Neural cell (in vitro differentiated cells): ENCODE measurements around the gene OR52E6. TPM values are rescaled to one million over a fixed set of nuclear protein-coding genes. Genes with fewer than 3 reads are reported as not detected.

Experiments used
- H2AFZ ChIP-seq: fragments of 200-600, 300-800 bp; sonication (generic), shearing (Covaris generic); 2 replicates; pipeline ENCODE4 v1.6.0; 2014; ENCODE audit warnings: low read depth, mild to moderate bottlenecking, antibody characterized with exemption, low read length, moderate library complexity
- H3F3A ChIP-seq: fragments of 200-600 bp; shearing (Covaris generic); 2 replicates; pipeline ENCODE4 v1.6.1; 2016; ENCODE audit warnings: mild to moderate bottlenecking, moderate library complexity, mixed read lengths, antibody characterized with exemption, low read length; ENCODE audit not compliant: insufficient read depth, poor library complexity, severe bottlenecking
- H3K27ac ChIP-seq: fragments of 200-600, 300-800 bp; sonication (generic), shearing (Covaris generic); 2 replicates; pipeline ENCODE4 v1.5.1; 2014; ENCODE audit warnings: mild to moderate bottlenecking, low read length, moderate library complexity
- H3K27me3 ChIP-seq: fragments of 300-800, 200-600 bp; sonication (generic), shearing (Covaris generic); 2 replicates; pipeline ENCODE4 v1.6.0; 2014; ENCODE audit warnings: mild to moderate bottlenecking, low read depth, low read length, moderate library complexity; ENCODE audit not compliant: insufficient read depth
- H3K36me3 ChIP-seq: fragments of 300-800, 200-600 bp; sonication (generic), shearing (Covaris generic); 2 replicates; pipeline ENCODE4 v1.5.1; 2014; ENCODE audit warnings: mild to moderate bottlenecking, antibody characterized with exemption, low read length, moderate library complexity; ENCODE audit not compliant: insufficient read depth
- H3K4me2 ChIP-seq: fragments of 300-800, 200-600 bp; sonication (generic), shearing (Covaris generic); 2 replicates; pipeline ENCODE4 v1.6.0; 2014; ENCODE audit warnings: mild to moderate bottlenecking, low read length
- H3K4me3 ChIP-seq: fragments of 300-800, 200-600 bp; sonication (generic), shearing (Covaris generic); 2 replicates; pipeline ENCODE4 v1.5.1; 2014; ENCODE audit warnings: mild to moderate bottlenecking, low read length, moderate library complexity
- H3K79me2 ChIP-seq: fragments of 200-600 bp; shearing (Covaris generic); replicated peaks from 2 replicates; pipeline ENCODE4 v1.6.0; 2014; ENCODE audit warnings: mild to moderate bottlenecking, low read length, moderate library complexity; ENCODE audit not compliant: insufficient read depth
- H3K9ac ChIP-seq: fragments of 300-800, 200-600 bp; sonication (generic), shearing (Covaris generic); 2 replicates; pipeline ENCODE4 v1.6.1; 2016; ENCODE audit warnings: mild to moderate bottlenecking, low read length, mixed read lengths
- H3K9me2 ChIP-seq: fragments of 200-600 bp; shearing (Covaris generic); 2 replicates; pipeline ENCODE4 v1.6.1; 2016; ENCODE audit warnings: mild to moderate bottlenecking, low read length, mixed read lengths; ENCODE audit not compliant: insufficient read depth
- H3K9me3 ChIP-seq: fragments of 200-600, 300-800 bp; sonication (generic), shearing (Covaris generic); 2 replicates; pipeline ENCODE4 v1.6.1; 2016; ENCODE audit warnings: mild to moderate bottlenecking, mixed run types, low read length, moderate library complexity, mixed read lengths
- H4K20me1 ChIP-seq: fragments of 200-600 bp; shearing (Covaris generic); 2 replicates; pipeline ENCODE4 v1.6.1; 2016; ENCODE audit warnings: mild to moderate bottlenecking, mixed run types; ENCODE audit not compliant: insufficient read depth
- CTCF ChIP-seq: fragments of 450-650 bp; IDR thresholded peaks from 2 replicates; pipeline ENCODE4 v1.5.1; 2014; ENCODE audit warnings: antibody characterized with exemption, mild to moderate bottlenecking, moderate library complexity; ENCODE audit not compliant: poor library complexity, severe bottlenecking
- EP300 ChIP-seq: fragments of 450-650 bp; conservative IDR thresholded peaks from 2 replicates; pipeline ENCODE4 v1.6.1; 2014; ENCODE audit warnings: antibody characterized with exemption, mild to moderate bottlenecking, moderate library complexity; ENCODE audit not compliant: poor library complexity, severe bottlenecking
- EZH2 ChIP-seq: fragments of 200-600, 300-800 bp; shearing (Covaris generic), sonication (generic); IDR thresholded peaks from 2 replicates; pipeline ENCODE4 v1.6.1; 2014; ENCODE audit warnings: antibody characterized with exemption, low read length, borderline replicate concordance, mild to moderate bottlenecking; ENCODE audit not compliant: insufficient read depth, poor library complexity, severe bottlenecking
- MXI1 ChIP-seq: fragments of 450-650 bp; conservative IDR thresholded peaks from 2 replicates; pipeline ENCODE4 v1.6.1; 2014; ENCODE audit warnings: antibody characterized with exemption, mild to moderate bottlenecking; ENCODE audit not compliant: poor library complexity, severe bottlenecking
- POLR2AphosphoS5 ChIP-seq: IDR thresholded peaks from 2 replicates; pipeline ENCODE4 v1.6.1; 2012
- RAD21 ChIP-seq: fragments of 450-650 bp; conservative IDR thresholded peaks from 2 replicates; pipeline ENCODE4 v1.6.1; 2014; ENCODE audit warnings: antibody characterized with exemption, mild to moderate bottlenecking, moderate library complexity
- REST ChIP-seq: IDR thresholded peaks from 2 replicates; pipeline ENCODE4 v1.6.1; 2012; ENCODE audit warnings: borderline replicate concordance
- SMC3 ChIP-seq: fragments of 450-650 bp; conservative IDR thresholded peaks from 2 replicates; pipeline ENCODE4 v1.6.1; 2014; ENCODE audit warnings: antibody characterized with exemption, mild to moderate bottlenecking, moderate library complexity; ENCODE audit not compliant: poor library complexity
- polyA plus RNA-seq: library from polyadenylated mRNA; depleted of rRNA; stranded (reverse); fragments of >200 nt; gene quantifications from 2 replicates; pipeline ENCODE4 v1.2.3, GENCODE V29; 2014

OR52E6 gene
- polyA plus RNA-seq, 1 donor from 2014 or later, result not detected

- Histone ChIP-seq H3K9ac (no peak overlapping the region), H3K36me3 (no peaks in the 10 kb centered on the region), H3K9me3 (no peaks in the 10 kb centered on the region), H3F3A (no peaks in the 10 kb centered on the region), H3K4me3 (no peak overlapping the region), H3K9me2 (no peaks in the 10 kb centered on the region), H3K27me3 (no peaks in the 10 kb centered on the region), H2AFZ (no peak overlapping the region), H3K79me2 (no peaks in the 10 kb centered on the region), H3K27ac (no peak overlapping the region), H4K20me1 (no peaks in the 10 kb centered on the region), H3K4me2 (no peak overlapping the region)
- TF ChIP-seq POLR2AphosphoS5, result no peak
- no peak for TF ChIP-seq EZH2
- TF ChIP-seq EP300, result no peak
- TF ChIP-seq REST, result no peak
- TF ChIP-seq RAD21, result no peak
- no peak for TF ChIP-seq CTCF
- no peak for TF ChIP-seq SMC3
Observed at GRCh38 chr11:5847711-5848110, 6.0 kb upstream of the OR52E6 start.

- H3F3A ChIP-seq, result no peaks in the 10 kb centered on the region
- no peaks in the 10 kb centered on the region for H3K36me3 ChIP-seq
- no peak overlapping the region for H3K27ac ChIP-seq
- TF ChIP-seq CTCF, result no peak
- no peak for TF ChIP-seq RAD21
- no peak for TF ChIP-seq SMC3
- TF ChIP-seq MXI1, result no peak
- TF ChIP-seq POLR2AphosphoS5, result no peak
- no peak overlapping the region for H2AFZ ChIP-seq
- H3K79me2 ChIP-seq, result no peaks in the 10 kb centered on the region
- H3K4me2 ChIP-seq, result no peak overlapping the region
- H3K27me3 ChIP-seq, result no peaks in the 10 kb centered on the region
- H3K9me2 ChIP-seq, result no peaks in the 10 kb centered on the region
- no peak overlapping the region for H3K4me3 ChIP-seq
- no peaks in the 10 kb centered on the region for H4K20me1 ChIP-seq
- H3K9ac ChIP-seq, result no peak overlapping the region
- no peaks in the 10 kb centered on the region for H3K9me3 ChIP-seq
Observed at GRCh38 chr11:5846701-5847100, 5.0 kb upstream of the OR52E6 start.
